GOT3 (cell line): ENCODE results near the gene ARHGAP20.
"Not testable (repeated sequence)": the region's sequence is repeated elsewhere in the genome, so short reads cannot be mapped to it uniquely, and the experiment has no call there.

Source experiments
- DNase-seq: peaks from one replicate; lab custom pipeline; 2025; ENCODE audit warnings: mixed read lengths; lab: John Stamatoyannopoulos, UW

ARHGAP20 gene

GRCh38 chr11:110715541-110715940, 3.3 kb upstream of the ARHGAP20 start:
- DNase-seq: no peak

- no peak for DNase-seq
Measured at GRCh38 chr11:110713449-110713776, 1.2 kb upstream of the ARHGAP20 start.

DNA sequence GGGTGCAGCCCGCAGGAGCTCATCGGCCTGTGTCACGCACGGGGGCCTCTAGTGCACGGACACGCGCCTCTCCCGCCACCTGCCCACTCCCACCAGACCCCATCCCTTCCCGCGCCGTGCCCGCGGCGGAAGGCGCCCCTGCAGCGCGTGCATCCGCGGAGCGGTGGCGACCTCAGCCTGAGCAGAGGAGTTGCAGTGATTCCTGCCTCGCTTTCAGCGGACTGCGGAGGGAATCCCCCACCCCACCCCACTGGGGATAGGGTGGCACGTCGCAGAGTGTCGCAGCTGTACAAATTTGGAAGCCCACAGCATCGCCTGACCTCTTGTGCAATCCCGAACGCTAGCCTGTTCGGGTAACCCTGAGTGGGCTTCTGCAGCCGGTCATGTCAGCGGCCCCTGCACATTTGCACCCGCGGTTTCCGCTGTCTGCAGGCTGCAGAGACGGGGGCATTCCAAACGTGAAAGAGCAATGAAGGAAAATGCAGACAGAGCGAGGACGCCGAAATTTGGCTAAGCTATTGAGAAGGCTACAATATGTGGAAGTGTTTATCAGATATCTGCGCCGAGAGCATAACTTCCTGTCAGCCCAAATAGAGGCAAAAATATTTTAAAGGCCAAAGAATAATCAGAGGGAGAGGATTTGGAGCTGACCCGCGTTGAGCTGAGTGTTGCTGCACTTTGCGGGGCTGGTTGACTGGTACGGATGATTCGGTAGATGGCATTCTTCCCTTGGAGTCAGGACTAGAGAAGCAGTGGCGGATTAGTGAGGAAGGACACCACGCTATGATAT, 617 bp upstream of the ARHGAP20 start:
- no peak for DNase-seq

DNA sequence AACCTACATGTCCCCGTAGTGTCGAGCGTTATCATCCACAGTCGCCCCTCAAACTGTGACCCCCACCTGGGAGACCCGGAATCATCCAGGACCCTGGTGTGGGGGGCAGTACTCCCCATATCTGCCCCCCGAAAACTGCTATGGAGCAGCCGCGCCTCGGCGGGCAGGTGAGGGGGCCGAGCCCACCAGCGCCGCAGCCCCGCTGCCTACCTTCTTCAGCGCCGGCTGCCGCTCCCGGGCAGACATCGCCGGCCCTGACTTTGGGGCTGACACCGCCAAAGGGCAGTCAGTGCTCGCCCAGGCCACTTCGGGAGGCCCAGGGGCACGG, 825 bp downstream of the ARHGAP20 start:
- no peak for DNase-seq

GRCh38 chr11:110710628-110711381, 1.4 kb downstream of the ARHGAP20 start:
- no peak for DNase-seq

GRCh38 chr11:110704210-110704864, 7.9 kb downstream of the ARHGAP20 start:
- DNase-seq: no peak

DNA sequence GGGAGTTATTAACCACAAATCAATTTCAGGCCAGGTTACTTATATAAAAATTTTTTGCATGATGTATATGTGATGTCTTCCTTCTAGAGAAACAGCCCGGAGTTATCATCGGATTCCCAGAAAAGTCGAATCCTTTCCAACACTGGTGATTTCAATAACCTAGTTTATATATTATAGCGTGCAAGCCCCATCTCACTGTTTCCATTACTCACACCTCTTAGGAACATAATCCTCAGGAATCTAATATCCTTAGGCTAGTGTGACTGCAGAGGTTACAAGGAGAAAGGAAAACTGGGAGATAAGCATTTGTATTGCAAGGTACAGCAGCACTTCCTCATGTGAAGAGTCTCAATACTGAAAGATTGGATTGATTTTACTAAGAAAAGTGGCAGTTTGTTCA, 20.3 kb downstream of the ARHGAP20 start:
- DNase-seq: no peak

DNA sequence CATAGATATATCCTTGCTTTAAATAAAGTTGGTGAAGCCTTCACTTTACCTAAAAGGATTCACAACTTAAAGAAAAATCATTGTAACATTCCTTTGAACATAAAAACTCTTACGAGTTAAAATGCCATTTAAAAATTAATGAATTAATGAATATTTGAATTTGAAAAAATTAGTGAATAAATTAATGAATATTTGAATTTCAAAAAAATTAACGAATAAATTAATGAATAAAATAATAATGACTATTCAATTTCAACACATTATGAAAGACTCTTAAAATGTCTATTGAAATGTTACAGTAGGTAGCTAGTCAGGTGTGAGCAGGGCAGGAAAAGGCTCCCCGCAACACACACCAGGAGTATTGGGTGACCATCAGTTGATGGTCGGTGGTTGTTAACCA, 22.9 kb downstream of the ARHGAP20 start:
- DNase-seq: no peak

GRCh38 chr11:110679323-110679975, 32.8 kb downstream of the ARHGAP20 start:
- DNase-seq: no peak

GRCh38 chr11:110675548-110675947, 36.7 kb downstream of the ARHGAP20 start:
- no peak for DNase-seq

- DNase-seq: no peak
Measured at GRCh38 chr11:110665689-110666465, 46.4 kb downstream of the ARHGAP20 start.

DNA sequence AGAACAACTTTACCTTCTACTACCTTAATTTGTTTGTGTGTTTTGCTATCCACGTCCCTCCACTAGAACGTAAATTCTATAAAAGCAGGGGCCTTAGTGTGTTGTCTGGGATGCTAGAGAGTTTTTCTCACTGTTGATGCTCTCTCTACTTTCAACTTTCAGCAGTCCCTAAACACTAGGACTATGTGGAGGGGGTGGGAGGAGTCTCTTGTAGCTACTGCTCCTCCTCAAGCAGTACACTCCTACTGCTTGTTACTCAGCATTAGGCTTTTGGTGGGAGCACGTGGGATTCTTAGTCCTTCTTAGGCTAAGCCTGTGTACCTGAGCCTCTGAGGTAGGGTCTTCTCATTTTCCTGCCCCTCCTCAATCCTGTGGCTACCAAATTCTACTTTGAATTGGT, 56.3 kb downstream of the ARHGAP20 start:
- no peak for DNase-seq

DNA sequence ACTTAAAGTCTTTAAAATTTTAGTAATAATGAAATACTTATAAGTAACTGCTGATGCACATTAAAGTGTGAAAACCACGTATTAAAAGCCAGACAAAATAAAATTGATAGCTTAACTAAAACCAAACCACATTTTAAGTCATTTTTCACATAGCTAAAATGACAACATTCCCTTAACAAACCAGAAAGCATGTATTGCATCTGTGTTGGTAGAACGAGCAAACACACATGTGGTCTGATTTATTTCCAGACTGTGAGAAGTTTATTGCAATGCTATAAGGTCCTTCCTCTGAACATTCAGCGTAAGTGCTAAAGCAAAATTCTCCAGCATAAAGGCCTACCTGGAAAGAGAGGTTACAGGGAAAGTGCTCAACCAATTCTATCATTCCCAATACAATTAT, 57.8 kb downstream of the ARHGAP20 start:
- no peak for DNase-seq

GRCh38 chr11:110645253-110645652, 67.0 kb downstream of the ARHGAP20 start:
- no peak for DNase-seq

- no peak for DNase-seq
Measured at GRCh38 chr11:110634370-110634769, 77.9 kb downstream of the ARHGAP20 start.

DNA sequence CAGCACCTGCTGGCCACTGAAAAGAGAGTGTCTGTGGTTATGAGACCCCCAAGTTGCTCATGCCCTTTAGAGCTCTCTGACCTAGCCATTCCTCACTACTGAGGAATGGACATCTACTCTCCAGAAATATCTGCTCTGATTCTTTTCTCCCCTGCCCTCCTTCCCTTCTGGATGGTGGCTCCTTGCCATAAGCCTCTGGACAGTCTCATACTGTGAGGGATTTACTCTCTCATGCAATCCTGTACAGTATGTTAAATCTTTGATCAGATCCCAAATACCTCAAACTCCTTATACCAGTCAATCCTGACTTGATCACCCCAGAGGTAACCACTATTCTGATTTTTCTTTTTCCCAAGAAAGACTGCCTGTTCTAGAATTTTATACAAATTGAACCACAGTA, 80.7 kb downstream of the ARHGAP20 start:
- no peak for DNase-seq

- DNase-seq: no peak
Measured at GRCh38 chr11:110629594-110629993, 82.6 kb downstream of the ARHGAP20 start.

DNA sequence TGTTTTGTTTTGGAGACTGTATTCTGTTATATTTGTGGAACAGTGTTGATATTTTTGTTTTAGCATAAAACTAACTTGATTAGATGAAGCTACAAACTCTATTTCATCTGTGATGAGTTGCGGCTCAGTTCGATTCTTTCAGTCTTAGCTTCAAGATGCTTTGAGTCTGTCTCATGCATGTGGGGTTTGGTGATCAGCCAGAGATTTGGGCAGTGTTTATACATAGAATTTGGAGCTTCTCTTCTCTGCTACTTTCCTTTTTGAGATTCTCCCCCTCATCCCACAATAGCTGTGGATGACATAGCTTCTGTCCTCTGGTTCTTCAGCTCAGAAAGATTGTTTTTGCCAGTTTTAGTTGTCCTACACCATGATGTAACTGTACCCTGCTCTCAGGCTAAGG, 90.4 kb downstream of the ARHGAP20 start:
- DNase-seq: no peak

- not testable (repeated sequence) for DNase-seq
Measured at GRCh38 chr11:110619366-110619765, 92.9 kb downstream of the ARHGAP20 start.

DNA sequence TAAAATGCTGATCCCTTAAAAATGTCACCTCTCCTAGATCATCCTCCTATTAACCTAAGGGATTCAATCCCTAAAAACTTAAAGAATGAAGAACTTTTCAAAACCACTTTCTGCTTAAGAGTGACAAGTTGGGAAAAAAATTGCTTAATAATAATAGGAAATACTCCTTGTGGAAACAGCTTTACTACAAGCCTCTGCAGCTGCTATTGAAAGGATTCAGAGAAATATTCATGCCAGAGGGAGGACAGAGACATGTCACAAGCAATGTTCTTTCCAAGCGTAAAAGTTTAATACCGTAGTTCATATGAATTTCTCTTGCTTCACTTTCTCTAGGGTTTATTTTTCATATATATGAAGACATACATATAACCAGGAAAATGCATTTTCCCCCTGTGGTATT, 98.2 kb downstream of the ARHGAP20 start:
- DNase-seq: no peak

DNA sequence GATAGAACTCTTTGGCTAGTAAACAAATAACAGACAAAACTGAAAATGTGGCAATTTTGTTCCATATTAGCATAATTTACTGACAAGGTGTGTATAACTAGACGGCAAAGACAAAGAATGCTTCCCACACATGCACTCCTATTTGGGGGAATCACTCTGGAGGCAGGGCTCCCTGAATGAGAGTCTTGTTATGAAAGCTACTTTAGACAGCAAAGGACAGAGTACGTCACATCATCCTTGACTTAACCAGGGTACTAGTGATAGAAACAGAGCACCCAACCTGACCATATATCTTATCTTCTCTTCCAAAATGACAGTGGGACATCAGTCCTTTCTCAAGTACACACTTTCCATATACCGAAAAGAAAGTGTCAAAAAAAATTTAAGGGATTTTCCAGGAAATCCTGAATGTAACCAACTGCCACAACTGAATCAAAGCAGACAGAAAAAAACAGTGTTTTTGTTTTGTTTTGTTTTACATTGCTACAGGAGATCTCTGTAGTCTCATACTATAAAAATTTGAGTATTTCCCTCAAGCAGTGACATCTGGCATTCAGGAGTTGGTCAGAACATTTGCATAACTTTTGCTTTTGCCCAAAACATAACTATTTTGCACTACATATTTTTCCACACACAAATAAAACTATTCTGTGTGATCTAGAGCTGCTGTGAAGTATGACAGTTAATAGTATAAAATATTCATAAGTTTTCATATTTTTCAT, 98.9 kb downstream of the ARHGAP20 start:
- DNase-seq: no peak
